Measurements from ENCODE around the gene CACFD1. TPM values are rescaled to one million over a fixed set of nuclear protein-coding genes. Genes with fewer than 3 reads are reported as not detected.

The CACFD1 gene
- total RNA-seq, 1 experiment from 2014 or later = 6.9 TPM

DNA sequence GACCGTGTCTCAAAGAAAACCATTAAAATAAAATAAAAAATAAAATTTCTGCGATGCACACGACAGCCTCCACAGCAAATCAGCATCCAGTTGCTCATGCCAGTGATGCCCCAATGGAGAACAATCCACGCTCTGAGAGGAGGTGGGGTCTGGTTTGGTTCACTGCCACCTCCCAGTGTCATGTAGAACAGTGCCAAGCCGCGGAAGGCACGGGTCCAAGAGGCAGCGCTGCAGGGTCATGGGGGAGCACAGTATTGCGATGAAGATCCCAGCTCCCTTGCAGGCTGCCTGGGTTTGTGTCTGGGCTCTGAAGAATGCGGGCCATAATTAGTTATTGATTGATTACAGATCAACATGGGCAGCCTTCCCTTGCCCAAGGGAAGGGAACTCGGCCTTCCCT, 6.1 kb upstream of the CACFD1 start:
- no peak for TF ChIP-seq EGR1 (IDR thresholded peaks at IDR 0.05; ENCODE audit: low read depth)
- no peak for TF ChIP-seq SRF (IDR thresholded peaks at IDR 0.05; ENCODE audit: low read depth)
- no peak for TF ChIP-seq ZFX (IDR thresholded peaks at IDR 0.05)
- TF ChIP-seq ELF1 (IDR thresholded peaks at IDR 0.05; ENCODE audit: borderline replicate concordance, low read depth) = no peak
- no peak for TF ChIP-seq CTCF (IDR thresholded peaks at IDR 0.05 in 2 of 3, conservative IDR thresholded peaks at IDR 0.05 in 1 of 3; ENCODE audit: borderline replicate concordance in 1 of 3, insufficient read depth in 1 of 3, low read depth in 2 of 3, low read length in 2 of 3)
- TF ChIP-seq YY1 (IDR thresholded peaks at IDR 0.05; ENCODE audit: extremely low read depth, insufficient replicate concordance, low read depth, low read length) = no peak
- intact Hi-C loops (cut with micrococcal nuclease) = no loop called here
- Histone ChIP-seq H3K4me2 (ENCODE audit: low read length) (no peak overlapping the region), H3K9me3 (ENCODE audit: control insufficient read depth in 1 of 2, insufficient read depth in 1 of 2, low read depth in 1 of 2, low read length in 2 of 2) (no peaks in the 10 kb centered on the region), H3K4me1 (ENCODE audit: control insufficient read depth in 1 of 2, insufficient read depth in 2 of 2, low read length in 2 of 2) (peaks cover 14% of the 10 kb centered on the region in 2 experiments), H2AFZ (ENCODE audit: low read depth, low read length, poor library complexity, severe bottlenecking) (no peak overlapping the region), H3K9ac (ENCODE audit: low read length) (no peak overlapping the region), H3K9me2 (ENCODE audit: insufficient read depth) (no peaks in the 10 kb centered on the region), H3K4me3 (replicated peaks in 1 of 2; ENCODE audit: low read depth in 1 of 2, low read length in 2 of 2) (no peak overlapping the region), H3K36me3 (ENCODE audit: control insufficient read depth in 1 of 2, insufficient read depth in 2 of 2, low read length in 2 of 2) (no peaks in the 10 kb centered on the region), H3K27ac (ENCODE audit: low read depth, low read length) (no peak overlapping the region), H3K79me2 (ENCODE audit: insufficient read depth, low read length) (no peaks in the 10 kb centered on the region), H3K27me3 (ENCODE audit: insufficient read depth, low read length) (no peaks in the 10 kb centered on the region), H4K20me1 (ENCODE audit: insufficient read depth) (no peaks in the 10 kb centered on the region)
- POLR2A ChIA-PET = no interaction called here
- RAD21 ChIA-PET (ENCODE audit: low non-redundant PET in 1 of 2, low total read pairs in 2 of 2, uncharacterized antibody in 2 of 2, unreplicated experiment in 2 of 2) = no interaction called here
- CTCF ChIA-PET = no interaction called here
- ATAC-seq (no peak), DNase-seq (ENCODE audit: low read depth, low spot score) (no peak)
- BruUV-seq (replicated peaks) = no TSS peak

GRCh38 chr9:133454325-133454724, 5.5 kb upstream of the CACFD1 start:
- intact Hi-C loops (cut with micrococcal nuclease) = no loop called here
- ChIA-PET CTCF (no interaction called here), POLR2A (no interaction called here), RAD21 (ENCODE audit: low non-redundant PET in 1 of 2, low total read pairs in 2 of 2, uncharacterized antibody in 2 of 2, unreplicated experiment in 2 of 2) (no interaction called here)
- Histone ChIP-seq H3K79me2 (ENCODE audit: insufficient read depth, low read length) (no peaks in the 10 kb centered on the region), H3K4me3 (replicated peaks in 1 of 2; ENCODE audit: low read depth in 1 of 2, low read length in 2 of 2) (no peak overlapping the region), H3K9ac (ENCODE audit: low read length) (no peak overlapping the region), H3K4me2 (ENCODE audit: low read length) (no peak overlapping the region), H3K9me3 (ENCODE audit: control insufficient read depth in 1 of 2, insufficient read depth in 1 of 2, low read depth in 1 of 2, low read length in 2 of 2) (no peaks in the 10 kb centered on the region), H3K36me3 (ENCODE audit: control insufficient read depth in 1 of 2, insufficient read depth in 2 of 2, low read length in 2 of 2) (no peaks in the 10 kb centered on the region), H2AFZ (ENCODE audit: low read depth, low read length, poor library complexity, severe bottlenecking) (no peak overlapping the region), H3K9me2 (ENCODE audit: insufficient read depth) (no peaks in the 10 kb centered on the region), H4K20me1 (ENCODE audit: insufficient read depth) (no peaks in the 10 kb centered on the region), H3K27me3 (ENCODE audit: insufficient read depth, low read length) (no peaks in the 10 kb centered on the region), H3K4me1 (ENCODE audit: control insufficient read depth in 1 of 2, insufficient read depth in 2 of 2, low read length in 2 of 2) (peaks cover 21% of the 10 kb centered on the region in 2 experiments), H3K27ac (ENCODE audit: low read depth, low read length) (no peak overlapping the region)
- TF ChIP-seq ELF1 (IDR thresholded peaks at IDR 0.05; ENCODE audit: borderline replicate concordance, low read depth) (no peak), ZFX (IDR thresholded peaks at IDR 0.05) (no peak), YY1 (IDR thresholded peaks at IDR 0.05; ENCODE audit: extremely low read depth, insufficient replicate concordance, low read depth, low read length) (no peak), ZBTB33 (IDR thresholded peaks at IDR 0.05; ENCODE audit: extremely low read depth, insufficient replicate concordance, low read length) (no peak)
- TF ChIP-seq, protein P1, sequence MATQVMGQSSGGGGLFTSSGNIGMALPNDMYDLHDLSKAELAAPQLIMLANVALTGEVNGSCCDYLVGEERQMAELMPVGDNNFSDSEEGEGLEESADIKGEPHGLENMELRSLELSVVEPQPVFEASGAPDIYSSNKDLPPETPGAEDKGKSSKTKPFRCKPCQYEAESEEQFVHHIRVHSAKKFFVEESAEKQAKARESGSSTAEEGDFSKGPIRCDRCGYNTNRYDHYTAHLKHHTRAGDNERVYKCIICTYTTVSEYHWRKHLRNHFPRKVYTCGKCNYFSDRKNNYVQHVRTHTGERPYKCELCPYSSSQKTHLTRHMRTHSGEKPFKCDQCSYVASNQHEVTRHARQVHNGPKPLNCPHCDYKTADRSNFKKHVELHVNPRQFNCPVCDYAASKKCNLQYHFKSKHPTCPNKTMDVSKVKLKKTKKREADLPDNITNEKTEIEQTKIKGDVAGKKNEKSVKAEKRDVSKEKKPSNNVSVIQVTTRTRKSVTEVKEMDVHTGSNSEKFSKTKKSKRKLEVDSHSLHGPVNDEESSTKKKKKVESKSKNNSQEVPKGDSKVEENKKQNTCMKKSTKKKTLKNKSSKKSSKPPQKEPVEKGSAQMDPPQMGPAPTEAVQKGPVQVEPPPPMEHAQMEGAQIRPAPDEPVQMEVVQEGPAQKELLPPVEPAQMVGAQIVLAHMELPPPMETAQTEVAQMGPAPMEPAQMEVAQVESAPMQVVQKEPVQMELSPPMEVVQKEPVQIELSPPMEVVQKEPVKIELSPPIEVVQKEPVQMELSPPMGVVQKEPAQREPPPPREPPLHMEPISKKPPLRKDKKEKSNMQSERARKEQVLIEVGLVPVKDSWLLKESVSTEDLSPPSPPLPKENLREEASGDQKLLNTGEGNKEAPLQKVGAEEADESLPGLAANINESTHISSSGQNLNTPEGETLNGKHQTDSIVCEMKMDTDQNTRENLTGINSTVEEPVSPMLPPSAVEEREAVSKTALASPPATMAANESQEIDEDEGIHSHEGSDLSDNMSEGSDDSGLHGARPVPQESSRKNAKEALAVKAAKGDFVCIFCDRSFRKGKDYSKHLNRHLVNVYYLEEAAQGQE (IDR thresholded peaks at IDR 0.05; ENCODE audit: low read depth) = no peak
- no peak for ATAC-seq
- DNase-seq (ENCODE audit: low read depth, low spot score) = no peak
- BruUV-seq (replicated peaks) = no TSS peak
